ENCODE measurements around the gene BAG2. TPM values are rescaled to one million over a fixed set of nuclear protein-coding genes. Genes with fewer than 3 reads are reported as not detected.

BAG2 gene
- total and polyA plus RNA-seq, 10 of the 15 experiments (the other 5 are each of a cell fraction or from before 2014, with no cell fraction given): 7.7 to 17.6 (median 9.6) TPM

DNA sequence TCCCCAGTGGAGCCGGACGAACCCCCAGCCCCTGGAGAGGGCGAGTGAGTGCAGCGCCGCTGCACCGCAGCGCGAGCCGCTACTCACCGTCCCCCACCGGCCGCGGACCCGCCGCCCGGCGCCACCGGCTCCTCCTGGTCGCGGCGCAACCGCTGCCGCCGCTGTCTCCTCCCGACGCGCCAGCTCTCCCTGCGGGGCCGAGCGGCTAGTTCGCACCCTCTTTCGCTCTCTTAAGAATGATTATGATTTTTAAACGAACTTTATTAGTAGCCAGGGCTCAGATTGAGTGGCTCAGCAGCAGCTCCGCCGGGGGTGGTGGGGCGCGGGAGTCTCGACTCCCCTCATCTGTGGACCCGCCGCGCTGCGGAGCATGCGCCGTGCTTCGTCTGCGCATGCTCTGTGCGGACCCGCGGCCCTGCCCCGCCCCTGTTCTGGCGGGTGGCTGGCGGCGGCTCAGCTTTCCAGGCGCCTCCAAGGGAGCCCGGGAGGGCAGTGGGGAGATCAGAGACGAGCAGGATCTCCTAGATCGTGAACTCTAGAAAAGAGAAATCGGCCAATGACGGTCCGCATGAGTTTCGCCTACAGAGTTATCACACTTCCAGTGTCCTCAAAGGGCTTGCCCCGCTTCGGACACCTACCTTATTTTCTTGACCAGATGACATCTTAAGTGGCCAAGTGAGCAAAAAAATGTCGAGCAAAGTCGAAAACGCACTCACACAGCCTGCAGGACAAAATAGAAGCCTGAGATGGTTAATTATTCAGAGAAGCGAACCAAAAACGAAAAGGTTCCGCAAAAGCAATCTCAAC, 50.0 kb downstream of the BAG2 start, which contains the start of gene RAB23 (continued):
- TF ChIP-seq, protein P1, sequence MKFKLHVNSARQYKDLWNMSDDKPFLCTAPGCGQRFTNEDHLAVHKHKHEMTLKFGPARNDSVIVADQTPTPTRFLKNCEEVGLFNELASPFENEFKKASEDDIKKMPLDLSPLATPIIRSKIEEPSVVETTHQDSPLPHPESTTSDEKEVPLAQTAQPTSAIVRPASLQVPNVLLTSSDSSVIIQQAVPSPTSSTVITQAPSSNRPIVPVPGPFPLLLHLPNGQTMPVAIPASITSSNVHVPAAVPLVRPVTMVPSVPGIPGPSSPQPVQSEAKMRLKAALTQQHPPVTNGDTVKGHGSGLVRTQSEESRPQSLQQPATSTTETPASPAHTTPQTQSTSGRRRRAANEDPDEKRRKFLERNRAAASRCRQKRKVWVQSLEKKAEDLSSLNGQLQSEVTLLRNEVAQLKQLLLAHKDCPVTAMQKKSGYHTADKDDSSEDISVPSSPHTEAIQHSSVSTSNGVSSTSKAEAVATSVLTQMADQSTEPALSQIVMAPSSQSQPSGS (IDR thresholded peaks at IDR 0.05; ENCODE audit: low read length): no peak
- TF ChIP-seq, protein P2, sequence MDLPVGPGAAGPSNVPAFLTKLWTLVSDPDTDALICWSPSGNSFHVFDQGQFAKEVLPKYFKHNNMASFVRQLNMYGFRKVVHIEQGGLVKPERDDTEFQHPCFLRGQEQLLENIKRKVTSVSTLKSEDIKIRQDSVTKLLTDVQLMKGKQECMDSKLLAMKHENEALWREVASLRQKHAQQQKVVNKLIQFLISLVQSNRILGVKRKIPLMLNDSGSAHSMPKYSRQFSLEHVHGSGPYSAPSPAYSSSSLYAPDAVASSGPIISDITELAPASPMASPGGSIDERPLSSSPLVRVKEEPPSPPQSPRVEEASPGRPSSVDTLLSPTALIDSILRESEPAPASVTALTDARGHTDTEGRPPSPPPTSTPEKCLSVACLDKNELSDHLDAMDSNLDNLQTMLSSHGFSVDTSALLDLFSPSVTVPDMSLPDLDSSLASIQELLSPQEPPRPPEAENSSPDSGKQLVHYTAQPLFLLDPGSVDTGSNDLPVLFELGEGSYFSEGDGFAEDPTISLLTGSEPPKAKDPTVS (IDR thresholded peaks at IDR 0.05; ENCODE audit: low read depth, low read length): no peak
- no peak for TF ChIP-seq ZZZ3 (IDR thresholded peaks at IDR 0.05; ENCODE audit: control insufficient read depth, insufficient read length, low read depth)
- TF ChIP-seq LARP7 (IDR thresholded peaks at IDR 0.05): peak; percentile 61; the same call in 1 of the 2 replicates
- TF ChIP-seq BHLHE40 (IDR thresholded peaks at IDR 0.05; ENCODE audit: borderline replicate concordance in 1 of 2, low read depth in 2 of 2, low read length in 1 of 2): peak in 1 of 2 experiments; percentile 35; a peak in 1 of 4 replicates
- no peak for TF ChIP-seq CREM (IDR thresholded peaks at IDR 0.05; ENCODE audit: low read depth)
- no peak for TF ChIP-seq EP300 (IDR thresholded peaks at IDR 0.05; ENCODE audit: borderline replicate concordance in 1 of 2, control insufficient read depth in 1 of 2, low read depth in 2 of 2, low read length in 2 of 2)
- TF ChIP-seq CEBPB (IDR thresholded peaks at IDR 0.05; ENCODE audit: borderline replicate concordance in 1 of 2, low read depth in 2 of 2, low read length in 2 of 2): no peak
- TF ChIP-seq MTA2 (IDR thresholded peaks at IDR 0.05; ENCODE audit: low read depth): no peak
- TF ChIP-seq HCFC1 (IDR thresholded peaks at IDR 0.05; ENCODE audit: low read length): 0 out of 2 replicates have a peak, but pooled peaks have one; percentile 8
- no peak for TF ChIP-seq NR2F1 (conservative IDR thresholded peaks at IDR 0.05)
- TF ChIP-seq BCL11A (IDR thresholded peaks at IDR 0.05; ENCODE audit: low read depth, low read length): no peak
- no peak for TF ChIP-seq ZSCAN29 (IDR thresholded peaks at IDR 0.05)
- TF ChIP-seq SMAD5 (IDR thresholded peaks at IDR 0.05; ENCODE audit: low read depth): peak; percentile 45; the same call in 1 of the 2 replicates
- 0 out of 2 replicates have a peak, but pooled peaks have one; percentile 18 for TF ChIP-seq CBFB (IDR thresholded peaks at IDR 0.05; ENCODE audit: low read depth)
- TF ChIP-seq FOS (IDR thresholded peaks at IDR 0.05; ENCODE audit: borderline replicate concordance, extremely low read depth, insufficient read length): no peak
- TF ChIP-seq, protein P3, sequence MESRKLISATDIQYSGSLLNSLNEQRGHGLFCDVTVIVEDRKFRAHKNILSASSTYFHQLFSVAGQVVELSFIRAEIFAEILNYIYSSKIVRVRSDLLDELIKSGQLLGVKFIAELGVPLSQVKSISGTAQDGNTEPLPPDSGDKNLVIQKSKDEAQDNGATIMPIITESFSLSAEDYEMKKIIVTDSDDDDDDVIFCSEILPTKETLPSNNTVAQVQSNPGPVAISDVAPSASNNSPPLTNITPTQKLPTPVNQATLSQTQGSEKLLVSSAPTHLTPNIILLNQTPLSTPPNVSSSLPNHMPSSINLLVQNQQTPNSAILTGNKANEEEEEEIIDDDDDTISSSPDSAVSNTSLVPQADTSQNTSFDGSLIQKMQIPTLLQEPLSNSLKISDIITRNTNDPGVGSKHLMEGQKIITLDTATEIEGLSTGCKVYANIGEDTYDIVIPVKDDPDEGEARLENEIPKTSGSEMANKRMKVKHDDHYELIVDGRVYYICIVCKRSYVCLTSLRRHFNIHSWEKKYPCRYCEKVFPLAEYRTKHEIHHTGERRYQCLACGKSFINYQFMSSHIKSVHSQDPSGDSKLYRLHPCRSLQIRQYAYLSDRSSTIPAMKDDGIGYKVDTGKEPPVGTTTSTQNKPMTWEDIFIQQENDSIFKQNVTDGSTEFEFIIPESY (IDR thresholded peaks at IDR 0.05): no peak
- TF ChIP-seq WRNIP1 (IDR thresholded peaks at IDR 0.05; ENCODE audit: borderline replicate concordance, low read depth, low read length): no peak
- no peak for TF ChIP-seq GABPA (IDR thresholded peaks at IDR 0.05; ENCODE audit: low read depth)
- TF ChIP-seq, protein P4, sequence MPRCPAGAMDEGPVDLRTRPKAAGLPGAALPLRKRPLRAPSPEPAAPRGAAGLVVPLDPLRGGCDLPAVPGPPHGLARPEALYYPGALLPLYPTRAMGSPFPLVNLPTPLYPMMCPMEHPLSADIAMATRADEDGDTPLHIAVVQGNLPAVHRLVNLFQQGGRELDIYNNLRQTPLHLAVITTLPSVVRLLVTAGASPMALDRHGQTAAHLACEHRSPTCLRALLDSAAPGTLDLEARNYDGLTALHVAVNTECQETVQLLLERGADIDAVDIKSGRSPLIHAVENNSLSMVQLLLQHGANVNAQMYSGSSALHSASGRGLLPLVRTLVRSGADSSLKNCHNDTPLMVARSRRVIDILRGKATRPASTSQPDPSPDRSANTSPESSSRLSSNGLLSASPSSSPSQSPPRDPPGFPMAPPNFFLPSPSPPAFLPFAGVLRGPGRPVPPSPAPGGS (IDR thresholded peaks at IDR 0.05; ENCODE audit: borderline replicate concordance, insufficient read depth, low read depth, low read length, poor library complexity, severe bottlenecking): no peak
- TF ChIP-seq SREBF2 (IDR thresholded peaks at IDR 0.05; ENCODE audit: low read length): no peak
- no peak for TF ChIP-seq MEF2B (IDR thresholded peaks at IDR 0.05; ENCODE audit: partially characterized antibody, poor library complexity, severe bottlenecking)
- no peak for TF ChIP-seq PKNOX1 (IDR thresholded peaks at IDR 0.05)

Data from GM12878 (cell line).